HG03135 (cell line): ENCODE results near the gene PRAF2.

Source experiments
- ATAC-seq: cut with Tn5 transposase; IDR thresholded peaks from one replicate; pipeline ENCODE4 v1.9.1; 2021; ENCODE audit warnings: mild to moderate bottlenecking, moderate library complexity; ENCODE audit not compliant: unreplicated experiment

The PRAF2 gene, protein sequence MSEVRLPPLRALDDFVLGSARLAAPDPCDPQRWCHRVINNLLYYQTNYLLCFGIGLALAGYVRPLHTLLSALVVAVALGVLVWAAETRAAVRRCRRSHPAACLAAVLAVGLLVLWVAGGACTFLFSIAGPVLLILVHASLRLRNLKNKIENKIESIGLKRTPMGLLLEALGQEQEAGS

DNA sequence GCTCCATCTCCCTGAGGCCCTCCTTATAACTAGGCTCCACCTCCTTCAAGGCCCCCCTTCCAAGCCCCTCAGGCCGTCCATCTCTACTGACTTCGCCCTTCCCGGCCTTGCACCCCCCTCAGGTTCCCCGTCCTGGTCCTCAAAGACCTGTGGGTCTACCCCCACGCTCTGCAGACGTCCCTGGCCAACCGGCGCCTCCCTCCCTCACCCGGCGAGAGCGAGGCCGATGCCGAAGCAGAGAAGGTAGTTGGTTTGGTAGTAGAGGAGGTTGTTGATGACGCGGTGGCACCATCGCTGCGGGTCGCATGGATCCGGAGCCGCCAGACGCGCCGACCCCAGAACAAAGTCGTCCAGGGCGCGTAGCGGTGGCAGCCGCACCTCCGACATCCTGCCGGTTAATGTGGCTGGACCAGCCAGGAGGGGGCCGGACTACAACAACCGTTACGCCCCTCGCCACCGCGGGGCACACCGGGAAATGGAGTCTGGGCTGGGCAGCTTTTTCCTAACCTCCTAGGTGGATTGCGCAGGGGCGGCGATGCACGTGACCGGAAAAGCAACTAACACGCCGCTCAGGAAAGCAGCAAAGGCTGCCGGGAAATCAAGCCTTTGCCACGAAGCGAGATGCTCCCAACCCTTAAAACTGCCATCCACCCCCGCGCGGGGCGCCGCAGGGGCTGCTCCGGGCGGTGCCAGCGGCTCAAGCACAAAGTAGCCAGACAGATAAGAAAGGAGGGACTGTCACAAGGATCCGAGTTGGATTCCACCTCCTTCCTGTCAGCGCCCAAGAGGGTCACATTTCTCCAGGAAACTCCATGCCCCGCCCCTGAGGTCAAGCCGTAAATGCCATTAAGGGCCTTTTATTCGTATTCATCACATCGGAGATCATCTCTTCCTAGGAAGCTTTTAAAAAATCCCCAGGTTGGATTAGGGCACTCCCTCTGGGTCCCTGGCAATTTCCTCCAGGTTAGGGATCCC lies at the start of gene PRAF2:
TSS of gene PRAF2 (minus strand) at position 402 of the 975 bp plus-strand sequence. CDS start at position 387, 15 bp downstream.
- ATAC-seq = peak; percentile 85

DNA sequence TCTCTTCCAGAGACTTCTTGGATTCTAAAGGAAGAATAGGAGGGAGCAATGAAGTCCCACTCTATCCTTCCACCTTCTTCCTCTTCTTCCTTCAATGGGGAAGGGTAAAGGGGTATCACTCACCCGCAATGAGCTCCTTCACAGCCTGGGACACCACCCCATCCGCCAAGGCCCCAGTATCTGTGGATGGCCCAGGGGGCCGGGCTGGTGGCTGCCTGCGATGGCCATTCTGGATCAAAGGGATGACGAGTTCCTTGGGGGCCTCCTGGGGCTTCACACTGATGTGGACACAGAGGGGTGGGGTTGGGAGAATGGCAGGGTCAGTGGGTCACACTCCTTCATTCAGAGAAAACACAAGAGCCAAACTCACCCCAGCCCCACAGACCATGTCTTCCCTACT lies 48.7 kb upstream of the PRAF2 start:
- no peak for ATAC-seq

DNA sequence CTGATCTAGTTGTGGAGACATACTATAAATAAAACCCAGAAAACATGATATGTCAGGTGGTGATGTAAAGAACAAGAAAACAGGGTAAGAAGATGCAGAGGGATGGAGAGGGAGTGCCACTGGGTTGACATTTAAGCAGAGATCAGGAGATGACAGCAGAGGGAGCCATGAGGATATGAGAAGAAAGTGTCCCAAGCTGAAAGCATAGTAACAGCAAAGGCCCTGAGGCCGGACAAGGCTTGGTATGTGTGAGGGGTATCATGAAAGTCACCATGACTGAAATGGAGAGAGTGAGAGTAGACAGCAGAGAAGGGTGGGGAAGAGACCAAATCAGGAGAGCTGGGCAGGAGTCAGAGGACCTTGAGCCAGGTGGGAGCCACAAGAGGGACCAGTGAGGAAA lies 46.3 kb upstream of the PRAF2 start:
- ATAC-seq = no peak

DNA sequence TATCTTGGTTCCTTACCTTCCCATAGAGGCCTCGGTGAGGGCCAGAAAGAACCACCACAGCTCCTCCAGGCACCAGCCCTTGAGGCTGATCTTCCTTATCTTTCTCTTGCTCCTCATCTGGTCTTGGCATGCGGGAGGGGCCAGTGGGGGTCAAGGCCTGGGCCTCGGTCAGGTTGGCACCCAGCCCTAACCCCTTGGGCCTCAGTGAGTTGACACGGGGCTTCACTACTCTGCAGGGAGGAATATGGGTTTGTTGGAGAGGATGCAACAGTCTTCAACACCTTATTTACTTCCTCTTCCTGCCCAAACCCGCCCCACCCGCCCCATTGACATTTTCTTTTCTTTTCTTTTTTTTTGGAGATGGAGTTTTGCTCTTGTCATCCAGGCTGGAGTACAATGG lies 43.8 kb upstream of the PRAF2 start:
- ATAC-seq = no peak

DNA sequence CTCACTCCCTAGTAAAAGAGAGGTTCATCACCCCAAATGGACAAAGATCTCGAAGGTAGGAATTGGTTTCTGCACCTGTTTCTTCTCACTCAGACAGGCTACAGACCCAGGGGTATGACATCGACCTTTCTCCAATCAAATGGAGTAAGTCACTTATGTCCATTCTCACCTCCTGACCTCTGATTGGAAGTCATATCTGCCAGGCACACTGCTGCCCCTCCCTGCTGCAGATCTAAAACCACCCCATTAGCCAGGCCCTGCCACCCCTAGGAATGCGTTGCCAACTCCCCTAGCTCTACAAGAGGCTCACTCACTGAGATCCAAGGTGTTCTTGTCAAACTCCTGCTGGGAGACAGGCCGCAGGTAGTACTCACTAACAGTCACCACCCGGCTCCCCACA lies 42.9 kb upstream of the PRAF2 start:
- no peak for ATAC-seq

DNA sequence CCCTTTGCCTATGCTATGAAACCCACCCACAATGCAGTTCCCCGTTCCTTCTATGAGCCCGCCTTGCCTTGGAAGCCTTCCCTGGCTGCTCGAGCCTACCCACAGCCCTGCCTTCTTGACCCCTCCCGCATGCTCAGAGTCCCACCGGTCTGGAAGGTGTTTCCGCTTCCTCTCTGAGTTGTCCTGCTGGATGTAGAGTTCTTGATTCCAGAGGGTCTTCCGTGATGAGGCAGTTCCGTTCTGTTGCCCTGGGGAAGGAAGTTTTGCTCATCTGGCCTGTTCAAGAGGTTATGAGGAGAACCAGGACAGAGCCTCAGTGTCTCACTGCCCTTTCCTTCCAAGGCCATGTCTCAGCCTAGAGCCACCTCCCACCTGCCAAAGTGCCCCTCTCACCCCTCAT lies 42.3 kb upstream of the PRAF2 start:
- ATAC-seq = no peak

DNA sequence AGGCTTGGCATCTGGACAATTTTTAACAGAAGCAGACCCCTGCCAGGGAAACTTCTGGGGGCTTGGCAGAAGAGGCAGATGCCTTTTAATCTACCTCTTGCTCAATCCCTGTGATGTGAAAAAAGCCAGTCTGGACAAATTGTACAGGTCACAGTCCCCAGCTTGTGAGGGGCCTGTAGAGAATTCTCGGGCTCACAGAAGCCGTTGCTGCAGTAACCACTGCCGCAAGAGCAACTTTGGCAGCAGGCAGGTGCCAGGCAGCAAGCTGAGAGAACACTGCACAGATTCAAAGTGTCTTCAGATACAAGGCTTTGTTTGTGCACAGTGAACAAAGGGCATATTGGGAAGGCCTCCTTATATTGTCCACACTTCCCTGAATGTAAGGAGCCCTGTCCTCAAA lies 38.0 kb upstream of the PRAF2 start:
- ATAC-seq = no peak

DNA sequence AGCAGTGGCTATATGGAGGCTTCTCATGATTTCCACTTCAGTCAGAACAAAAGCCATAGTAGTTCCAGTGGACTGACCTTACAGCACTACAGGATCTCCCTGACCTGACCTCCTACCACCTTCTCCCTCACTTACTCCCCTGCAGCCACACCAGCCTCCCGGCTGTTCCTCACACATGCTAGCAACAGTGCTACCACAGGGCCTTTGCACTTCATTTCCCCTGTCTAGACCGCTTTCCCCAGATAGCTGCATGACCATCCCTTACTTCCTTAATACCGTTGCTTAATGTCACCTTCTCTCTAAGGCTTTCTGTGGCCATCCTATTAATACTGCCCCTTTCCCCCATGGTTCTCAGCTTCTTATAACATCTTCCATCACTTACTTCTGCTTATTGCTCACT lies 36.6 kb upstream of the PRAF2 start:
- no peak for ATAC-seq

DNA sequence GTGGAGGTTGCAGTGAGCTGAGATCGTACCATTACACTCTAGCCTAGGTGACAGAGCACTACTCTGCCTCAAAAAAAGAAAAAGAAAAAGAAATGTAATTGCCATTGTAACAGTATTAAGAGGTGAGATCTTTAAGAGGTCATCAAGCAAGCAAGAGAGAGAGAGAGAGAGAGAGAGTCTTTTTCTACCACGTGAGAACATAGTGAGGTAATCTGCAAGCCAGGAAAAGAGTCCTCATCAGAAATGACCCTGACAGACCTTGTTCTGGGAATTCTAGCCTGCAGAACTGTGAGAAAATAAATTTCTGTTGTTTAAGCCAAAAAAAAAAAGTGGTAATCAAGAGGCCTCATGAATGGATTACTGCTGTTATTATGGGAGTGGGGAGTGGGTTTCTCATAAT lies 34.8 kb upstream of the PRAF2 start:
- ATAC-seq = no peak

DNA sequence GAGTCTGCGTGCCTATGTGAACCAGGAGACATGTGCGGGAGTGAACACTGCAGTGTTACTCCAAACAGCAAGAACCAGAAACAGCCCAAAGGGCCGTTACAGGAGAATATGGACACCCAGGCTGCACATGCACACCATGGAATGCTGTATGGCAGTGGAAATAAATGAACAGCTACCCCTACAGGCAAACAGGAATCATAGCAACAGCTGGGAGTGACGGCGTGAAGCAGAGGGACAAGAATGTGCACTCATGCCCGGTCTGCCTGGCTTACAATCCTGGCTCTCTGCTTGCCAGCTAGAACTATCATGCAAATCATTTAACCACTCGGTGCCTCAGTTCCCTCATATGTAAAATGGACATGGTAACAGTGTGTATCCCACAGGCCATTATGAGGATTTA lies 33.1 kb upstream of the PRAF2 start:
- no peak for ATAC-seq

DNA sequence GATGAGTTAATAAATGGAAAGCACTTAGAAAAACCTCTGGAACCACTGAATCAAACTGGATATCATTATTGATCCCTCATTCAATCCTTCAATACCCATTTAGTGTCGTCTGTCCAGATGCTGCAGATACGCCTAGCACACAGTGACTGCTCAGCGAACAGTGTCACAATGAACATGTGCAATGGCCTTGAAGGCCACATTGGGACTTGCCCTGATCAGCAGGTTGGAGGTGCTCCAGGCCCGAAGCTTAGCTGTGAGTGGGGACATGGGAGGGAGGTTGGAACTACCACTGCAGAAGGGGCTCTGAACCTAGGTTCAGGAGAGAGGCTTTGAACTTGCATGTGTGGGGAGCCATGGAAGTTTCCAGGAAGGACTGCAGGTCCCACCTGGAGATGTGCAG lies 32.5 kb upstream of the PRAF2 start:
- no peak for ATAC-seq

DNA sequence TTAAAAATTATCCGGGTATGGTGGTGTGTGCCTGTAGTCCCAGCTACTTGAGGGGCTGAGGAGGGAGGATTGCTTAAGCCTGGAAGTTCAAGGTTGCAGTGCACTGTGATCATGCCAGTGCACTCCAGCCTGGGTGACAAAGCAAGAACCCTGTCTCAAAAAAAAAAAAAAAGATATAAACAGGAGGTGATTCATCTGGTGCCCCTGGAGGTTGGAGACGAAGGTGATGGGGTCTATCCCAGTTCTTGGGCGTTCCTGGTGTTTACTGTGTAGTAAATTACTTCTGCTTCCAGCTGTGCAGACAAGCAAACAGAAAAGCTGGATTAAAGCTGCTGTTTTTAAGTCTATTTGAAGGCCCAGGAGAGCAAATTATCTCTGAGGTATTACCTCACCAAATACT lies 29.8 kb upstream of the PRAF2 start:
- ATAC-seq = no peak

DNA sequence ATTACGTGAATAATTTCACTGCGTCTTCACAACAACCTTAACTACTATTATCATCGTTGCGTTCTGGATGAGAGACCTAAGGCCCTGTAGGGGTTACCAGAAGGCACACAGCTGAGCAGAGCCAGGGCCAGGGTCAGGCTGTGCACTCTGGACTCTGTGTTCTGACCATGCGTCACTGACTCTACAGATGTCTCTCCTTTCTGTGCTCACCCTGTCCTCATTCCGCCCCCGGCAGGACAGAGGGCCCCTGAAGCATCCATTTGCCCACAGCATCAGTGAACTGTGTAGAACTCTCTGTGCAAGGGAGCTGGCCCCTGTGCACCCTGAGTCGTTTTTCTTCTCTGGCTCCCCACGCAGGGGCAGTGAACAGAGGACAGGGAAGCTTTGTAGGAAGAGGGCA lies 28.4 kb upstream of the PRAF2 start:
- ATAC-seq = no peak

DNA sequence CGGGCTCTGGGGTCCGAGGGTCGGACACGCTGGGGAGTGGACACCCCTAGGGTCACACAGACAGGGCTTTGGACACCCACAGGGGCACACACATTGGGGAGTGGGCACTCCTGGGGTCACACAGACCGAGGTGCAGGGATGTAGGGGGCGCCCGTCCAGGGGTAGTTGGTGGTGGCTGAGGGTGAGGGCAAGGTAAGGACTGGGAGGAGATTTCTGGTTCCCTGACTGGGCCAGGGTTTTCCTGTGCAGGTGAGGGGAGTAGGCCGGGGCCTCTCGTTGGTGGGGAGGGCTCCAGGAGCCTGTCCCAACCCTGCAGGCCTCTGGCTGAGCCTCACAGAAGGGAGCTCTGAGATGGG lies 27.8 kb upstream of the PRAF2 start:
- ATAC-seq = no peak

DNA sequence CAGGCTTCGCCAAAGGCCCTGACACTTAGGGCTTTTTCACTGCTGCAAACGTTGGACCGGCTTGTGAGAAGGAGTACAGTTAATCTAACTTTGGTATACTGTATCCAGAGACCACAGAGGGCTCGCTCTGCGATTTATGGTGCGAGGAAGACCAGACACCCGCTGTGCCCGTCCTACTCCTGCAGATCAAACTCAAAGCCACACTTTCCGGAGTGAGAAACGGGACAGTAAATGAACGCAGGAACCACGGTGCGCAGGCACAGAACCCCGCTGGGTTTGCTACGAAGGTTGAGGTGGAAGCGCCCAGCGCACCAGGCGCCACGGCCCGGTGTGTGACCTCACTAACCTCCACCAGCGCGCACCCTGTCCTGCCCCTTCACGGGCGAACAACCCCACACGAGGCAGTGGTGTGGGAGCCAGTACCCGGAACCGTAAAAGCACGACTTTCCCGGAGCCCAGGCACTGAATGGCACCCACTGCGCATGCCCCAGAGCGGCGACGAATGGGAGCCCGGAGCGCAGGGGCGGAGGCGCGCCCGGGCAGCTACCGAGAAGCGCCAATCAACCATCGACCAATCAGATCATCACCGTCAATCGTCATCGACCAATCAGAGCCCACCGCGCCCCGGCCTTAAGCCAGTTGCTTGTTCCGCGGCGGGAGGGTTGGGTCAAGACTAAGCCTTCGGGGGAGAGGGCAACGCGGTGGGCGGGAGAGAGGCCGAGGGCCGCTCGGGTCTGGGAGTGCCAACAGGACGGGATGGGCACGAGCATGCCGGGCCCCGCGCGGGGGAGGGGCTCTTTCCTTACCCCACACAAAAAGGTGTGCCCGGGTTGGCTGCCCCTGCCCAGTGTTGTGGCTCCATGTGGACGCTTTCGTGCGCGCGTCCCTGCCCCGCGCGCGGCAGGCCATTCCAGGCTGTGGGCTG lies 27.2 kb upstream of the PRAF2 start:
- ATAC-seq = peak; percentile 83

DNA sequence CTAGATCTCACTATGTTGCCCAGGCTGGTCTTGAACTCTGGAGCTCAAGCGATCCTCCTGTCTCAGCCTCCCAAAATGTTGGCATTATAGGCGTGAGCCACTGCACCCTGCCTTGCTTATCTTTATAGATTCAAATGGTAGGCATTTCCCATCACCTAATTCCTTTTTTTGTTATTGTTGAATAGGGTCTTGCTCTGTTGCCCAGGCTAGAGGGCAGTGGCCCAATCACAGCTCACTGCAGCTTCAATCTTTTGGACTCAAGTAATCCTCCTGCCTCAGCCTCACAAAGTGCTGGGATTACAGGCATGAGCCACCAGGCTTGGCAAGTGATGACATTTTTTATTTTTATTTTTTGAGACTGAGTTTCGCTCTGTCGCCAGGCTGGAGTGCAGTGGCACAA lies 22.6 kb upstream of the PRAF2 start:
- no peak for ATAC-seq

DNA sequence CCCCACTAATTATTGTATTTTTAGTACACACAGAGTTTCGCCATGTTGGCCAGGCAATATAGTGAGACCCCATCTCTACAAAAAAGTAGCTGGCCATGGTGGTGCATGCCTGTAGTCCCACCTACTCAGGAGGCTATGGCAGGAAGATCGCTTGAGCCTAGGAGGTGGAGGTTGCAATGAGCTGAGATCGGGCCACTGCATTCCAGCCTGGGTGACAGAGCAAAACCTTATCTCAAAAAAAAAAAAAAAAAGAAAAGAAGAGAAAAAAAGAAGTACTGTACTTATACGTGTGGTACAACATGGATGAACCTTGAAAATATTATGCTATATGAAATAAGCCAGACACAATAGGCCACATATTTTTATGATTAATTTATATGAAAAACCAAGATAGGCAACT lies 15.8 kb upstream of the PRAF2 start:
- ATAC-seq = no peak

DNA sequence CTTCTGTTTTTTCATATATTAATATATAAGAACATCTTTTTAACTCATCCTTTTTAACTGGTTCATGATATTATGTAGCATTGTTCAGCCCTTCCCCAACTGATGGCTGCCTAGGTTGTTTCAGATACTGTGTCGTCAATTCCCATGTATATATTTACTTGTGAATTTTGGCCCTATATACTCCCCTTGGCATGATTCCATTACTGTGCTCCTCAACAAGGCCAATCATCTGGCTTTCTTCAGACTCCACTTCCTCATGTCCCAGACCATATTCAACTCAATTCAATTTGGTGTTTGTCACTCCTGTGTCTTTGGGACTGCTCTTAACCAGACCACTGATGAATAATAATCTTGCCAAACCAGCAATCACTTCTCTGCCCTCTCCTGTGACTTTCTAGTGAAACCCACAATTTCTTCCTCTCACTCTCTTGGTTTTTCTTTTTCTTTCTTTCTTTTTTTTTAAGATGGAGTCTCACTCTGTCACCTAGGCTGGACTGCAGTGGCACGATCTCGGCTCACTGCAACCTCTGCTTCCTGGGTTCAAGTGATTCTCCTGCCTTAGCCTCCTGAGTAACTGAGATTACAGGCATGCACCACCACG lies 8.6 kb upstream of the PRAF2 start:
- ATAC-seq = no peak

DNA sequence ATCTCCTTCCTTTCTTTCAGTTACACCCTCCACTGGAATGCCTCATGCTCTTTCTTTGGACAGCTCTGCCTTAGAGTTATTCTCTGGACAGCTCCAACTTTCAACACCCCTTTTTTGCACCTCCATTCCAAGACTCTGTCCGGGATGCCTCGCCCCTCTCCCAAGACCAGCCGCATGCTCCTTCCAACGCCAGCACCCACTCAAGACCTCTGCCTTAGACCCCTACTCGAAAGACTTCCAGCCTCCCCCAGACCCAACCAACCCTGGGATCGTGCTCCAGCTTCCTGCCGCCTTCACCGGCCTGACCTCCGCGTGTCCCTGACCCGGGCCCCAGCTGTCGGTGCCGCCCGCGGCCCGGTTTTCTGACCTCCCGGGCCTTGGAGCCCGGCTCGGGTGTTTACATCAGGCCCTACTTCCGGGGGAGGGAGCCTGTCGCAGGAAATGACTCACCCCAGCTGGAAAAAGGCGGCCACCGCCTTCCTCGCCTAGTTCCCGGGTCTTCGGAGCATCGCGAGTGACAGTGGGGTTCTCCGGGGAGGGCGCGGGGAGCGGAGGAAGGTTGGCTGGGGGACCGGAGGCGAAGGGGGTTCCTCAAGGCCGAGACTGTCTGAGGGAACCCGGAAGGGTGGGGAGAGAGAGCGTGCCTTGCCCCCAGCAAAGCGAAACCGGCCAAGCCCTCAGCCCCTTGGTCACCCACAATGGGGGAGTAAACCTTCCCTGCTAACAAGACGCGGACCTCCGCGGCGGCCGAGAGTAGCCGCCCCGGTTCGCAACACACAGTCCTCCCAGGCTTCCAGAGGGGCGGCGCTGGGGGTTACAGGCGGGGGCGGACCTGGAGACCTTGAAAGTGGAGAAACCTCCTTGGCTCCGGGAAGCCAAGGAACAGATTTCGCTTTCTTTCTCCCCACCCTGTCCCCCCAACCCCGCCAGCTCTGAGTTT lies 6.0 kb upstream of the PRAF2 start, which contains the start of gene WDR45:
TSS of gene WDR45 (minus strand) at position 399 of the 940 bp plus-strand sequence. CDS start 1,792 bp downstream, outside the sequence.
- ATAC-seq = peak; percentile 68

DNA sequence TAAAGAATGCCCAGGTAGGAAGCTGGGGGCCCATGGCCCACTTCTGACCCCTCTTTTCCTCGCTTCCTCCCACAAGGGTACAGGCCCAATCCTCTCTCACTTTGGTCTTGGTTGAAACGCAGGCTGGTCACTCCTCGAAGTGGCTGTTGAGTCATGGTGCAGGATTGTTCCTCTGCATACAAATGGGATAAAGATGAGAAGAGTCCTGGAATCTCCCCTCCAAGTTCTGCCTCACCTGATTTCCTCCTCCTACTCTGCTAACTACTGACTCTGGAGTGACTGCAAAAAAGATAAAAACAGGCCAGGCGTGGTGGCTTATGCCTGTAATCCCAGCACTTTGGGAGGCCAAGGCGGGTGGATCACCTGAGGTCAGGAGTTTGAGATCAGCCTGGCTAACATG lies 4.1 kb upstream of the PRAF2 start:
- no peak for ATAC-seq
